NT2/D1 (cell line): Measurements from ENCODE around the gene C1QTNF3.

Experiments
- DNase-seq: peaks from one replicate; pipeline ENCODE4 v3.0.0-alpha.2; 2011; ENCODE audit warnings: low read depth, low spot score
- H3K27me3 ChIP-seq: 2 replicates; pipeline ENCODE4 v1.6.0; 2011; ENCODE audit warnings: mild to moderate bottlenecking; ENCODE audit not compliant: insufficient read length, insufficient read depth
- H3K36me3 ChIP-seq: 2 replicates; pipeline ENCODE4 v1.6.1; 2011; ENCODE audit warnings: mild to moderate bottlenecking, low read length, mixed read lengths; ENCODE audit not compliant: insufficient read depth, insufficient read length
- H3K4me1 ChIP-seq: 2 replicates; pipeline ENCODE4 v1.5.1; 2011; ENCODE audit not compliant: insufficient read depth, insufficient read length
- H3K4me3 ChIP-seq: 2 replicates; pipeline ENCODE4 v1.5.1; 2011; ENCODE audit warnings: low read depth; ENCODE audit not compliant: insufficient read length
- H3K9ac ChIP-seq: 2 replicates; pipeline ENCODE4 v1.6.0; 2011; ENCODE audit warnings: low read depth; ENCODE audit not compliant: insufficient read length
- H3K9me3 ChIP-seq: 2 replicates; pipeline ENCODE4 v1.5.1; 2011; ENCODE audit warnings: mild to moderate bottlenecking, low read length; ENCODE audit not compliant: insufficient read depth
- SUZ12 ChIP-seq: IDR thresholded peaks from 2 replicates; pipeline ENCODE4 v1.6.1; 2011; ENCODE audit not compliant: insufficient read length, insufficient read depth; ENCODE audit errors: extremely low read depth
- YY1 ChIP-seq: IDR thresholded peaks from 2 replicates; pipeline ENCODE4 v1.6.1; 2011; ENCODE audit not compliant: insufficient read length, insufficient read depth
- ZNF274 ChIP-seq: IDR thresholded peaks from 2 replicates; pipeline ENCODE4 v1.6.1; 2011; ENCODE audit warnings: mild to moderate bottlenecking, low read depth, low read length

The C1QTNF3 gene

GRCh38 chr5:33984671-33985124, 58.3 kb downstream of the C1QTNF3 start, which contains the start of gene SLC45A2:
TSS of gene SLC45A2 (minus strand) at chr5:33984693. CDS start at chr5:33984583, 110 bp downstream.
- no peak for DNase-seq
- no peak for TF ChIP-seq ZNF274
- TF ChIP-seq YY1 = no peak
- H3K27me3 ChIP-seq = no peaks in the 10 kb centered on the region
- H3K9ac ChIP-seq = no peak within 1 kb of the TSS
- H3K9me3 ChIP-seq = no peaks in the 10 kb centered on the region
- no peak within 1 kb of the TSS for H3K4me3 ChIP-seq
- H3K4me1 ChIP-seq = no peaks in the 10 kb centered on the region
- H3K36me3 ChIP-seq = peaks cover 14% of the 10 kb centered on the region

- DNase-seq = no peak
- Histone ChIP-seq H3K4me1 (no peaks in the 10 kb centered on the region), H3K9me3 (no peaks in the 10 kb centered on the region), H3K36me3 (peaks cover 13% of the 10 kb centered on the region), H3K27me3 (no peaks in the 10 kb centered on the region), H3K4me3 (no peak overlapping the region), H3K9ac (no peak overlapping the region)
- no peak for TF ChIP-seq SUZ12
Measured at GRCh38 chr5:33984178-33984577, 58.8 kb downstream of the C1QTNF3 start.

- no peaks in the 10 kb centered on the region for H3K4me1 ChIP-seq
- DNase-seq = no peak
Measured at GRCh38 chr5:33981408-33982162, 61.4 kb downstream of the C1QTNF3 start.

GRCh38 chr5:33980030-33980429, 63.0 kb downstream of the C1QTNF3 start:
- DNase-seq = no peak
- Histone ChIP-seq H3K4me1 (no peaks in the 10 kb centered on the region), H3K27me3 (no peaks in the 10 kb centered on the region), H3K9ac (no peak overlapping the region), H3K36me3 (no peaks in the 10 kb centered on the region), H3K4me3 (no peak overlapping the region), H3K9me3 (no peaks in the 10 kb centered on the region)
- no peak for TF ChIP-seq ZNF274
- TF ChIP-seq SUZ12 = no peak
- no peak for TF ChIP-seq YY1

More at GRCh38 chr5:33981408-33982162, 61.4 kb downstream of the C1QTNF3 start:
- Histone ChIP-seq H3K27me3 (no peaks in the 10 kb centered on the region), H3K36me3 (no peaks in the 10 kb centered on the region), H3K9ac (no peak overlapping the region), H3K4me3 (no peak overlapping the region), H3K9me3 (no peaks in the 10 kb centered on the region)
- TF ChIP-seq YY1 = no peak
- no peak for TF ChIP-seq SUZ12
- no peak for TF ChIP-seq ZNF274

- H3K9ac ChIP-seq = no peak overlapping the region
- peak; percentile 55 for DNase-seq
- no peak overlapping the region for H3K4me3 ChIP-seq
- H3K36me3 ChIP-seq = no peaks in the 10 kb centered on the region
- H3K27me3 ChIP-seq = no peaks in the 10 kb centered on the region
- H3K4me1 ChIP-seq = no peaks in the 10 kb centered on the region
- TF ChIP-seq SUZ12 = no peak
- no peak for TF ChIP-seq ZNF274
- no peak for TF ChIP-seq YY1
- H3K9me3 ChIP-seq = no peaks in the 10 kb centered on the region
Measured at GRCh38 chr5:33978306-33978705, 64.7 kb downstream of the C1QTNF3 start.

GRCh38 chr5:33976307-33976706, 66.7 kb downstream of the C1QTNF3 start:
- H3K36me3 ChIP-seq = no peaks in the 10 kb centered on the region
- no peaks in the 10 kb centered on the region for H3K4me1 ChIP-seq
- H3K9ac ChIP-seq = no peak overlapping the region
- no peak overlapping the region for H3K4me3 ChIP-seq
- no peaks in the 10 kb centered on the region for H3K9me3 ChIP-seq
- TF ChIP-seq ZNF274 (no peak), YY1 (no peak), SUZ12 (no peak)
- H3K27me3 ChIP-seq = no peaks in the 10 kb centered on the region
- DNase-seq = no peak

GRCh38 chr5:33975852-33976251, 67.2 kb downstream of the C1QTNF3 start:
- no peak overlapping the region for H3K4me3 ChIP-seq

More at GRCh38 chr5:33975852-33976251, 67.2 kb downstream of the C1QTNF3 start:
- H3K9ac ChIP-seq = no peak overlapping the region
- H3K36me3 ChIP-seq = no peaks in the 10 kb centered on the region
- TF ChIP-seq ZNF274 (no peak), YY1 (no peak), SUZ12 (no peak)
- H3K9me3 ChIP-seq = no peaks in the 10 kb centered on the region
- H3K27me3 ChIP-seq = no peaks in the 10 kb centered on the region
- H3K4me1 ChIP-seq = no peaks in the 10 kb centered on the region
- DNase-seq = no peak
